GM18507 (cell line): ENCODE data around the gene ERCC8.
"Not testable (repeated sequence)": the region's sequence is repeated elsewhere in the genome, so short reads cannot be mapped to it uniquely, and the experiment has no call there.

Source experiments
- DNase-seq: peaks from one replicate; pipeline ENCODE4 v3.0.0; 2011; ENCODE audit warnings: low read depth; ENCODE audit not compliant: insufficient read length; ENCODE audit errors: extremely low spot score
- FAIRE-seq: peaks from 2 replicates; lab custom pipeline; 2011; peaks lifted over from hg19 to GRCh38; lab: Jason Lieb, UNC

Gene ERCC8

GRCh38 chr5:60944904-60945812 is at the start of gene ERCC8, which contains the start of gene NDUFAF2:
Gene ERCC8, minus strand, starts transcription at chr5:60945070. Its CDS starts 62 bp downstream, at chr5:60945008.
Gene NDUFAF2, plus strand, starts transcription at chr5:60945205. Its CDS starts 51 bp downstream, at chr5:60945256.
- DNase-seq (peak; percentile 88), FAIRE-seq (peak; percentile 99)

GRCh38 chr5:60993875-60994571 is 49.2 kb upstream of the ERCC8 start:
- FAIRE-seq (no peak), DNase-seq (no peak)

GRCh38 chr5:60993425-60993824 is 48.6 kb upstream of the ERCC8 start:
- DNase-seq (no peak), FAIRE-seq (no peak)

GRCh38 chr5:60992871-60993270 is 48.0 kb upstream of the ERCC8 start:
- DNase-seq (no peak), FAIRE-seq (no peak)

GRCh38 chr5:60989790-60990189 is 44.9 kb upstream of the ERCC8 start:
- no peak for FAIRE-seq

GRCh38 chr5:60982127-60982526 is 37.3 kb upstream of the ERCC8 start:
- not testable (repeated sequence) for DNase-seq, FAIRE-seq

More at GRCh38 chr5:60989790-60990189, 44.9 kb upstream of the ERCC8 start:
- no peak for DNase-seq

- no peak for DNase-seq
- no peak for FAIRE-seq
Measured at GRCh38 chr5:60980511-60980910, 35.6 kb upstream of the ERCC8 start.

- DNase-seq (no peak), FAIRE-seq (no peak)
Measured at GRCh38 chr5:60978968-60979367, 34.1 kb upstream of the ERCC8 start.

GRCh38 chr5:60977956-60978737 is 33.3 kb upstream of the ERCC8 start:
- FAIRE-seq (no peak), DNase-seq (no peak)

- FAIRE-seq (no peak), DNase-seq (no peak)
Measured at GRCh38 chr5:60972231-60972630, 27.4 kb upstream of the ERCC8 start.

GRCh38 chr5:60961685-60962084 is 16.8 kb upstream of the ERCC8 start:
- no peak for DNase-seq
- FAIRE-seq, result no peak

- peak; percentile 33 for FAIRE-seq
Measured at GRCh38 chr5:60960591-60960990, 15.7 kb upstream of the ERCC8 start.

GRCh38 chr5:60959156-60959555 is 14.3 kb upstream of the ERCC8 start:
- no peak for DNase-seq
- FAIRE-seq, result no peak

More at GRCh38 chr5:60960591-60960990, 15.7 kb upstream of the ERCC8 start:
- no peak for DNase-seq

GRCh38 chr5:60958712-60959111 is 13.8 kb upstream of the ERCC8 start:
- FAIRE-seq, result no peak
- no peak for DNase-seq

GRCh38 chr5:60958088-60958487 is 13.2 kb upstream of the ERCC8 start:
- DNase-seq (no peak), FAIRE-seq (no peak)

GRCh38 chr5:60955239-60955638 is 10.4 kb upstream of the ERCC8 start:
- FAIRE-seq (no peak), DNase-seq (no peak)

GRCh38 chr5:60948738-60949137 is 3.9 kb upstream of the ERCC8 start:
- FAIRE-seq, result no peak

GRCh38 chr5:60945813-60946187 is 930 bp upstream of the ERCC8 start:
- no peak for FAIRE-seq
- no peak for DNase-seq

More at GRCh38 chr5:60948738-60949137, 3.9 kb upstream of the ERCC8 start:
- no peak for DNase-seq

GRCh38 chr5:60943624-60944023 is 1.2 kb downstream of the ERCC8 start:
- FAIRE-seq (no peak), DNase-seq (no peak)

- DNase-seq, result no peak
Measured at GRCh38 chr5:60929024-60929423, 15.8 kb downstream of the ERCC8 start.

More at GRCh38 chr5:60929024-60929423, 15.8 kb downstream of the ERCC8 start:
- peak; percentile 50 for FAIRE-seq
